ENCODE results near the gene SAG. TPM values are rescaled to one million over a fixed set of nuclear protein-coding genes. Genes with fewer than 3 reads are reported as not detected.

The SAG gene
- total and polyA plus RNA-seq, 10 of the 15 experiments (the other 5 are each of a cell fraction or from before 2014, with no cell fraction given): 0.06 to 0.47 TPM; not detected in 8

DNA sequence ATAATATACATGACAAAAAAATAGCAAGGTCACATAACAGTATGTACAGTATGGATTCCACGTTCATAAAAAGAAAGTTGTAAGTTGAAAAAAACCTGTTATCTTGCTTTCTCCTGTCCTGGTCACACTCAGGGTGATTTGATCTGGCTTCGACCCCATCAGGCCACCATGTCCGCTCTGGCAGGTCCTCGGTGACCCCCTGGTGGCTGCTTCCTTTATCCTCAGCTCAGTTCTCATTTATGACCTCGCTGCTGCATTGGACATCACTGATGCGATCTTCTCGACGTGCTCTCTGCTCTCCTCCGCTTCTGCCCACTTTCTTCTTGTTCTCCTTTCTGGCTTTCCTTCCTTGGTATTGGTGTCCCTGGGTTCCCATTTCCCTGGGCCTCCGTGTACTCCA is 76.4 kb downstream of the SAG start:
- ATAC-seq (no peak), FAIRE-seq (no peak), DNase-seq (ENCODE audit: low read depth, low spot score) (no peak)
- Histone ChIP-seq H3K4me3 (no peak overlapping the region), H3K79me2 (ENCODE audit: control insufficient read depth, insufficient read depth, low read length) (peaks cover 59% of the 10 kb centered on the region), H4K20me1 (ENCODE audit: control insufficient read depth, insufficient read depth) (no peaks in the 10 kb centered on the region), H3K4me1 (ENCODE audit: control insufficient read depth, insufficient read depth, low read length) (peaks cover 63% of the 10 kb centered on the region), H2AFZ (ENCODE audit: control insufficient read depth, low read depth, low read length) (no peak overlapping the region), H3K36me3 (ENCODE audit: control insufficient read depth in 2 of 2, insufficient read depth in 2 of 2, low read length in 1 of 2) (peaks cover 0 to 4% of the 10 kb centered on the region in 2 experiments; a peak in 2 of 4 replicates), H3K4me2 (ENCODE audit: control insufficient read depth, insufficient read depth) (peak overlapping the region; percentile 87; the same call in 1 of the 2 replicates), H3K27ac (ENCODE audit: control insufficient read depth, insufficient read depth) (peak overlapping the region; percentile 96; the same call in 1 of the 2 replicates), H3K9ac (ENCODE audit: control insufficient read depth, insufficient read depth, low read length) (no peak overlapping the region), H3K27me3 (replicated peaks in 1 of 2; ENCODE audit: control insufficient read depth in 2 of 2, insufficient read depth in 2 of 2, low read length in 1 of 2) (no peaks in the 10 kb centered on the region), H3K9me3 (replicated peaks; ENCODE audit: control insufficient read depth, insufficient read depth, low read length) (no peaks in the 10 kb centered on the region)
- WGBS (ENCODE audit: insufficient coverage, insufficient replicate concordance, low lambda C conversion rate, missing lambda C conversion rate): 39% methylated on average over 10 of the region's 10 CpGs
- ChIA-PET SMC1A (ENCODE audit: uncharacterized antibody, unreplicated experiment) (no interaction called here), CTCF (interaction anchor here (1.3 to 1.7 kb wide), 2 partner anchors 12 to 59 kb away, joined by 4 to 5 read pairs; no protein-coding TSS in a partner anchor), POLR2A (no interaction called here), RAD21 (ENCODE audit: unreplicated experiment) (no interaction called here)
- intact Hi-C loops (cut with micrococcal nuclease; ENCODE audit: unreplicated experiment) (no loop called here), in situ Hi-C loops (cut with MboI) (no loop called here)
- no TSS peak for BruUV-seq (replicated peaks)
- TF ChIP-seq, protein P1, sequence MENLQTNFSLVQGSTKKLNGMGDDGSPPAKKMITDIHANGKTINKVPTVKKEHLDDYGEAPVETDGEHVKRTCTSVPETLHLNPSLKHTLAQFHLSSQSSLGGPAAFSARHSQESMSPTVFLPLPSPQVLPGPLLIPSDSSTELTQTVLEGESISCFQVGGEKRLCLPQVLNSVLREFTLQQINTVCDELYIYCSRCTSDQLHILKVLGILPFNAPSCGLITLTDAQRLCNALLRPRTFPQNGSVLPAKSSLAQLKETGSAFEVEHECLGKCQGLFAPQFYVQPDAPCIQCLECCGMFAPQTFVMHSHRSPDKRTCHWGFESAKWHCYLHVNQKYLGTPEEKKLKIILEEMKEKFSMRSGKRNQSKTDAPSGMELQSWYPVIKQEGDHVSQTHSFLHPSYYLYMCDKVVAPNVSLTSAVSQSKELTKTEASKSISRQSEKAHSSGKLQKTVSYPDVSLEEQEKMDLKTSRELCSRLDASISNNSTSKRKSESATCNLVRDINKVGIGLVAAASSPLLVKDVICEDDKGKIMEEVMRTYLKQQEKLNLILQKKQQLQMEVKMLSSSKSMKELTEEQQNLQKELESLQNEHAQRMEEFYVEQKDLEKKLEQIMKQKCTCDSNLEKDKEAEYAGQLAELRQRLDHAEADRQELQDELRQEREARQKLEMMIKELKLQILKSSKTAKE (IDR thresholded peaks at IDR 0.05; ENCODE audit: low read depth, poor library complexity, severe bottlenecking): no peak
- TF ChIP-seq RELB (IDR thresholded peaks at IDR 0.05; ENCODE audit: low read depth) (no peak), YY1 (IDR thresholded peaks at IDR 0.05; ENCODE audit: low read depth, low read length) (0 out of 2 replicates have a peak, but pooled peaks have one; percentile 26), GATAD2B (conservative IDR thresholded peaks at IDR 0.05; ENCODE audit: low read depth) (no peak), RAD51 (IDR thresholded peaks at IDR 0.05) (no peak), CHD2 (IDR thresholded peaks at IDR 0.05; ENCODE audit: borderline replicate concordance, low read depth, low read length) (no peak), TCF12 (IDR thresholded peaks at IDR 0.05; ENCODE audit: low read depth, low read length) (no peak), RAD21 (IDR thresholded peaks at IDR 0.05; ENCODE audit: insufficient read depth, low read depth, low read length) (peak; percentile 54; the same call in 1 of the 2 replicates), TAF1 (IDR thresholded peaks at IDR 0.05; ENCODE audit: borderline replicate concordance, low read depth, low read length) (no peak), CHD4 (IDR thresholded peaks at IDR 0.05) (no peak), CEBPZ (IDR thresholded peaks at IDR 0.05; ENCODE audit: low read depth, low read length) (no peak), PKNOX1 (IDR thresholded peaks at IDR 0.05) (no peak), WRNIP1 (IDR thresholded peaks at IDR 0.05; ENCODE audit: borderline replicate concordance, low read depth, low read length) (no peak)
- TF ChIP-seq, protein P2, sequence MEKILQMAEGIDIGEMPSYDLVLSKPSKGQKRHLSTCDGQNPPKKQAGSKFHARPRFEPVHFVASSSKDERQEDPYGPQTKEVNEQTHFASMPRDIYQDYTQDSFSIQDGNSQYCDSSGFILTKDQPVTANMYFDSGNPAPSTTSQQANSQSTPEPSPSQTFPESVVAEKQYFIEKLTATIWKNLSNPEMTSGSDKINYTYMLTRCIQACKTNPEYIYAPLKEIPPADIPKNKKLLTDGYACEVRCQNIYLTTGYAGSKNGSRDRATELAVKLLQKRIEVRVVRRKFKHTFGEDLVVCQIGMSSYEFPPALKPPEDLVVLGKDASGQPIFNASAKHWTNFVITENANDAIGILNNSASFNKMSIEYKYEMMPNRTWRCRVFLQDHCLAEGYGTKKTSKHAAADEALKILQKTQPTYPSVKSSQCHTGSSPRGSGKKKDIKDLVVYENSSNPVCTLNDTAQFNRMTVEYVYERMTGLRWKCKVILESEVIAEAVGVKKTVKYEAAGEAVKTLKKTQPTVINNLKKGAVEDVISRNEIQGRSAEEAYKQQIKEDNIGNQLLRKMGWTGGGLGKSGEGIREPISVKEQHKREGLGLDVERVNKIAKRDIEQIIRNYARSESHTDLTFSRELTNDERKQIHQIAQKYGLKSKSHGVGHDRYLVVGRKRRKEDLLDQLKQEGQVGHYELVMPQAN (conservative IDR thresholded peaks at IDR 0.05): no peak
